ENCODE measurements around the gene KCNIP1.

GRCh38 chr5:170769898-170770416 is 266.1 kb downstream of the KCNIP1 start:
- no peak for TF ChIP-seq CTCF (IDR thresholded peaks at IDR 0.05)
- no peak for TF ChIP-seq EP300 (IDR thresholded peaks at IDR 0.05)
- no peak for TF ChIP-seq POLR2A (IDR thresholded peaks at IDR 0.05)

All from tibial nerve (tissue), 4 donors.